Neural cell (in vitro differentiated cells): ENCODE data around the gene GRWD1. TPM values are rescaled to one million over a fixed set of nuclear protein-coding genes. Genes with fewer than 3 reads are reported as not detected.

Experiments
- H2AFZ ChIP-seq: fragments of 200-600, 300-800 bp; sonication (generic), shearing (Covaris generic); 2 replicates; pipeline ENCODE4 v1.6.0; 2014; ENCODE audit warnings: low read depth, mild to moderate bottlenecking, antibody characterized with exemption, low read length, moderate library complexity
- H3F3A ChIP-seq: fragments of 200-600 bp; shearing (Covaris generic); 2 replicates; pipeline ENCODE4 v1.6.1; 2016; ENCODE audit warnings: mild to moderate bottlenecking, moderate library complexity, mixed read lengths, antibody characterized with exemption, low read length; ENCODE audit not compliant: insufficient read depth, poor library complexity, severe bottlenecking
- H3K27ac ChIP-seq: fragments of 200-600, 300-800 bp; sonication (generic), shearing (Covaris generic); 2 replicates; pipeline ENCODE4 v1.5.1; 2014; ENCODE audit warnings: mild to moderate bottlenecking, low read length, moderate library complexity
- H3K27me3 ChIP-seq: fragments of 300-800, 200-600 bp; sonication (generic), shearing (Covaris generic); 2 replicates; pipeline ENCODE4 v1.6.0; 2014; ENCODE audit warnings: mild to moderate bottlenecking, low read depth, low read length, moderate library complexity; ENCODE audit not compliant: insufficient read depth
- H3K36me3 ChIP-seq: fragments of 300-800, 200-600 bp; sonication (generic), shearing (Covaris generic); 2 replicates; pipeline ENCODE4 v1.5.1; 2014; ENCODE audit warnings: mild to moderate bottlenecking, antibody characterized with exemption, low read length, moderate library complexity; ENCODE audit not compliant: insufficient read depth
- H3K4me2 ChIP-seq: fragments of 300-800, 200-600 bp; sonication (generic), shearing (Covaris generic); 2 replicates; pipeline ENCODE4 v1.6.0; 2014; ENCODE audit warnings: mild to moderate bottlenecking, low read length
- H3K4me3 ChIP-seq: fragments of 300-800, 200-600 bp; sonication (generic), shearing (Covaris generic); 2 replicates; pipeline ENCODE4 v1.5.1; 2014; ENCODE audit warnings: mild to moderate bottlenecking, low read length, moderate library complexity
- H3K79me2 ChIP-seq: fragments of 200-600 bp; shearing (Covaris generic); replicated peaks from 2 replicates; pipeline ENCODE4 v1.6.0; 2014; ENCODE audit warnings: mild to moderate bottlenecking, low read length, moderate library complexity; ENCODE audit not compliant: insufficient read depth
- H3K9ac ChIP-seq: fragments of 300-800, 200-600 bp; sonication (generic), shearing (Covaris generic); 2 replicates; pipeline ENCODE4 v1.6.1; 2016; ENCODE audit warnings: mild to moderate bottlenecking, low read length, mixed read lengths
- H3K9me2 ChIP-seq: fragments of 200-600 bp; shearing (Covaris generic); 2 replicates; pipeline ENCODE4 v1.6.1; 2016; ENCODE audit warnings: mild to moderate bottlenecking, low read length, mixed read lengths; ENCODE audit not compliant: insufficient read depth
- H3K9me3 ChIP-seq: fragments of 200-600, 300-800 bp; sonication (generic), shearing (Covaris generic); 2 replicates; pipeline ENCODE4 v1.6.1; 2016; ENCODE audit warnings: mild to moderate bottlenecking, mixed run types, low read length, moderate library complexity, mixed read lengths
- H4K20me1 ChIP-seq: fragments of 200-600 bp; shearing (Covaris generic); 2 replicates; pipeline ENCODE4 v1.6.1; 2016; ENCODE audit warnings: mild to moderate bottlenecking, mixed run types; ENCODE audit not compliant: insufficient read depth
- CTCF ChIP-seq: fragments of 450-650 bp; IDR thresholded peaks from 2 replicates; pipeline ENCODE4 v1.5.1; 2014; ENCODE audit warnings: antibody characterized with exemption, mild to moderate bottlenecking, moderate library complexity; ENCODE audit not compliant: poor library complexity, severe bottlenecking
- EP300 ChIP-seq: fragments of 450-650 bp; conservative IDR thresholded peaks from 2 replicates; pipeline ENCODE4 v1.6.1; 2014; ENCODE audit warnings: antibody characterized with exemption, mild to moderate bottlenecking, moderate library complexity; ENCODE audit not compliant: poor library complexity, severe bottlenecking
- EZH2 ChIP-seq: fragments of 200-600, 300-800 bp; shearing (Covaris generic), sonication (generic); IDR thresholded peaks from 2 replicates; pipeline ENCODE4 v1.6.1; 2014; ENCODE audit warnings: antibody characterized with exemption, low read length, borderline replicate concordance, mild to moderate bottlenecking; ENCODE audit not compliant: insufficient read depth, poor library complexity, severe bottlenecking
- MXI1 ChIP-seq: fragments of 450-650 bp; conservative IDR thresholded peaks from 2 replicates; pipeline ENCODE4 v1.6.1; 2014; ENCODE audit warnings: antibody characterized with exemption, mild to moderate bottlenecking; ENCODE audit not compliant: poor library complexity, severe bottlenecking
- POLR2AphosphoS5 ChIP-seq: IDR thresholded peaks from 2 replicates; pipeline ENCODE4 v1.6.1; 2012
- RAD21 ChIP-seq: fragments of 450-650 bp; conservative IDR thresholded peaks from 2 replicates; pipeline ENCODE4 v1.6.1; 2014; ENCODE audit warnings: antibody characterized with exemption, mild to moderate bottlenecking, moderate library complexity
- REST ChIP-seq: IDR thresholded peaks from 2 replicates; pipeline ENCODE4 v1.6.1; 2012; ENCODE audit warnings: borderline replicate concordance
- SMC3 ChIP-seq: fragments of 450-650 bp; conservative IDR thresholded peaks from 2 replicates; pipeline ENCODE4 v1.6.1; 2014; ENCODE audit warnings: antibody characterized with exemption, mild to moderate bottlenecking, moderate library complexity; ENCODE audit not compliant: poor library complexity
- TAF1 ChIP-seq: IDR thresholded peaks from 2 replicates; pipeline ENCODE4 v1.6.1; 2012; ENCODE audit warnings: low read depth
- polyA plus RNA-seq: library from polyadenylated mRNA; depleted of rRNA; stranded (reverse); fragments of >200 nt; gene quantifications from 2 replicates; pipeline ENCODE4 v1.2.3, GENCODE V29; 2014

The GRWD1 gene
- polyA plus RNA-seq, 1 donor from 2014 or later: 11.8 TPM

- no peaks in the 10 kb centered on the region for H3F3A ChIP-seq
- no peak overlapping the region for H2AFZ ChIP-seq
- H3K9ac ChIP-seq: no peak overlapping the region
- no peak overlapping the region for H3K4me3 ChIP-seq
- no peak overlapping the region for H3K4me2 ChIP-seq
- no peaks in the 10 kb centered on the region for H3K9me2 ChIP-seq
- no peaks in the 10 kb centered on the region for H3K27me3 ChIP-seq
- H3K79me2 ChIP-seq: no peaks in the 10 kb centered on the region
- TF ChIP-seq CTCF (no peak), POLR2AphosphoS5 (no peak), TAF1 (no peak), MXI1 (no peak), REST (no peak), EP300 (no peak), RAD21 (no peak), EZH2 (no peak), SMC3 (no peak)
- H3K9me3 ChIP-seq: no peaks in the 10 kb centered on the region
- no peak overlapping the region for H3K27ac ChIP-seq
- H4K20me1 ChIP-seq: no peaks in the 10 kb centered on the region
- H3K36me3 ChIP-seq: no peaks in the 10 kb centered on the region
These were observed 53.0 kb downstream of the GRWD1 start for GRCh38 chr19:48498595-48499311.

- no peak overlapping the region for H3K4me2 ChIP-seq
These were observed 53.7 kb downstream of the GRWD1 start for GRCh38 chr19:48499316-48500090.

More at GRCh38 chr19:48499316-48500090, 53.7 kb downstream of the GRWD1 start:
- H3K79me2 ChIP-seq: no peaks in the 10 kb centered on the region
- TF ChIP-seq REST (no peak), RAD21 (no peak), MXI1 (no peak), EZH2 (no peak), POLR2AphosphoS5 (no peak), EP300 (no peak), SMC3 (no peak), CTCF (no peak), TAF1 (no peak)
- H4K20me1 ChIP-seq: no peaks in the 10 kb centered on the region
- no peak overlapping the region for H3K9ac ChIP-seq
- H2AFZ ChIP-seq: no peak overlapping the region
- H3K27me3 ChIP-seq: no peaks in the 10 kb centered on the region
- H3K27ac ChIP-seq: no peak overlapping the region
- H3F3A ChIP-seq: no peaks in the 10 kb centered on the region
- no peaks in the 10 kb centered on the region for H3K9me3 ChIP-seq
- H3K9me2 ChIP-seq: no peaks in the 10 kb centered on the region
- no peak overlapping the region for H3K4me3 ChIP-seq
- H3K36me3 ChIP-seq: no peaks in the 10 kb centered on the region
